Measurements from ENCODE around the gene USP21. TPM values are rescaled to one million over a fixed set of nuclear protein-coding genes. Genes with fewer than 3 reads are reported as not detected.

The USP21 gene
- total and polyA plus RNA-seq, 9 of the 15 experiments (the other 6 are each of a cell fraction or from before 2014, with no cell fraction given): 4.9 to 52.4 (median 21.6) TPM

DNA sequence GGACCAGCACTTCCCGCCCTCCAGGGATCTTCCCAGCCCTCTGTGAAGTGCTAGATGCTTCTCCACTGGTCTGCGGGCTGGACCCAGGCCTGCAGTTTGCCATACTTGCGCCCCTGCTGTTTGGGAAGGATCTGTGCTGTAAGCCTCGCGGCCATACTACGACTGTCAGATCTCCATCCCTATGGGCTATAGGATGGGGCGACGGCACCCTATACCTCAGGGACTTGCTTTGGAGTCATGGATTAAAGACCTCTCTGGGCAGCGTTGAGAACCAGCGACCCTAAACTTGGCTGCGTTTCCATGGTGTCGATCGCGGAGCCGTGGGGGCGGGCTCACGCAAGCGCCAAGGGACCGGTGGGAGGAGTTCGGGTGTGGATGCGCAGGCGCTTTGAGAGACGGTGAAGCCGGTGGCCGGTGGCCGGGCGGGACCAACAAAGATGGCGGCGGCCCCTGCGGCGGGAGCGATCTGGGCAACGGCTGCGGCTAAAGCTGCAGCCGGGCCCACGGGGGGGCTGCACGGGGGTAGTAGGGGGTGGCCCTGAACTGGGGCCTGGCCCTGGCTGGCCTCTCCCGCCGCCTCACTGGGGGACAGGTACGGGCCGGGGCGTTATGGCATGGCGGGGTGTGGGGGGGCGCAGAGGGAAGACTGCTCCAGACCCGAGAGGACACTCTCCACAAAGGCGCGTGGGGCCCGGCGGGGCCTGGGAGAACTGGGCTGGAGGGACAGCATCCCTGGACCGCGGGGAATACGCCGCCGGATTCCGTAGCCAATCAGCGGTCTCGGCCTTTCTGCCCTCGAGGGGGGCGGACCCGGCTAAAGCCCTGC lies at the start of gene USP21 (continued):
- peak in 1 of 2 experiments; percentile 3; a peak in 1 of 4 replicates for TF ChIP-seq RCOR1 (IDR thresholded peaks at IDR 0.05; ENCODE audit: borderline replicate concordance in 1 of 2, low read depth in 2 of 2, low read length in 2 of 2)
- peak in 1 of 2 experiments; percentile 63; a peak in 2 of 4 replicates for TF ChIP-seq MAZ (CRISPR knock-in tag; conservative IDR thresholded peaks at IDR 0.05 in 1 of 2, IDR thresholded peaks at IDR 0.05 in 1 of 2)
- TF ChIP-seq HNRNPLL (IDR thresholded peaks at IDR 0.05; ENCODE audit: low read depth, low read length, poor library complexity, severe bottlenecking): no peak
- no peak for TF ChIP-seq ETS2 (tag; IDR thresholded peaks at IDR 0.05; ENCODE audit: borderline replicate concordance, poor library complexity, severe bottlenecking)
- no peak for TF ChIP-seq SRF (CRISPR knock-in tag; IDR thresholded peaks at IDR 0.05)
- TF ChIP-seq NBN (IDR thresholded peaks at IDR 0.05; ENCODE audit: low read depth): no peak; the same call in 1 of the 2 replicates
- TF ChIP-seq, protein P1, sequence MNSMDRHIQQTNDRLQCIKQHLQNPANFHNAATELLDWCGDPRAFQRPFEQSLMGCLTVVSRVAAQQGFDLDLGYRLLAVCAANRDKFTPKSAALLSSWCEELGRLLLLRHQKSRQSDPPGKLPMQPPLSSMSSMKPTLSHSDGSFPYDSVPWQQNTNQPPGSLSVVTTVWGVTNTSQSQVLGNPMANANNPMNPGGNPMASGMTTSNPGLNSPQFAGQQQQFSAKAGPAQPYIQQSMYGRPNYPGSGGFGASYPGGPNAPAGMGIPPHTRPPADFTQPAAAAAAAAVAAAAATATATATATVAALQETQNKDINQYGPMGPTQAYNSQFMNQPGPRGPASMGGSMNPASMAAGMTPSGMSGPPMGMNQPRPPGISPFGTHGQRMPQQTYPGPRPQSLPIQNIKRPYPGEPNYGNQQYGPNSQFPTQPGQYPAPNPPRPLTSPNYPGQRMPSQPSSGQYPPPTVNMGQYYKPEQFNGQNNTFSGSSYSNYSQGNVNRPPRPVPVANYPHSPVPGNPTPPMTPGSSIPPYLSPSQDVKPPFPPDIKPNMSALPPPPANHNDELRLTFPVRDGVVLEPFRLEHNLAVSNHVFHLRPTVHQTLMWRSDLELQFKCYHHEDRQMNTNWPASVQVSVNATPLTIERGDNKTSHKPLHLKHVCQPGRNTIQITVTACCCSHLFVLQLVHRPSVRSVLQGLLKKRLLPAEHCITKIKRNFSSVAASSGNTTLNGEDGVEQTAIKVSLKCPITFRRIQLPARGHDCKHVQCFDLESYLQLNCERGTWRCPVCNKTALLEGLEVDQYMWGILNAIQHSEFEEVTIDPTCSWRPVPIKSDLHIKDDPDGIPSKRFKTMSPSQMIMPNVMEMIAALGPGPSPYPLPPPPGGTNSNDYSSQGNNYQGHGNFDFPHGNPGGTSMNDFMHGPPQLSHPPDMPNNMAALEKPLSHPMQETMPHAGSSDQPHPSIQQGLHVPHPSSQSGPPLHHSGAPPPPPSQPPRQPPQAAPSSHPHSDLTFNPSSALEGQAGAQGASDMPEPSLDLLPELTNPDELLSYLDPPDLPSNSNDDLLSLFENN (IDR thresholded peaks at IDR 0.05; ENCODE audit: low read depth in 2 of 2, low read length in 2 of 2): peak in 1 of 2 experiments; percentile 49; a peak in 1 of 4 replicates
- TF ChIP-seq HOXB6 (CRISPR knock-in tag; IDR thresholded peaks at IDR 0.05; ENCODE audit: borderline replicate concordance): no peak
- no peak for TF ChIP-seq NR2C2 (CRISPR knock-in tag; IDR thresholded peaks at IDR 0.05)
- TF ChIP-seq NR2C2 (tag; IDR thresholded peaks at IDR 0.05): peak; percentile 51; the same call in 1 of the 2 replicates
- TF ChIP-seq, protein P2, sequence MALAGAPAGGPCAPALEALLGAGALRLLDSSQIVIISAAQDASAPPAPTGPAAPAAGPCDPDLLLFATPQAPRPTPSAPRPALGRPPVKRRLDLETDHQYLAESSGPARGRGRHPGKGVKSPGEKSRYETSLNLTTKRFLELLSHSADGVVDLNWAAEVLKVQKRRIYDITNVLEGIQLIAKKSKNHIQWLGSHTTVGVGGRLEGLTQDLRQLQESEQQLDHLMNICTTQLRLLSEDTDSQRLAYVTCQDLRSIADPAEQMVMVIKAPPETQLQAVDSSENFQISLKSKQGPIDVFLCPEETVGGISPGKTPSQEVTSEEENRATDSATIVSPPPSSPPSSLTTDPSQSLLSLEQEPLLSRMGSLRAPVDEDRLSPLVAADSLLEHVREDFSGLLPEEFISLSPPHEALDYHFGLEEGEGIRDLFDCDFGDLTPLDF (CRISPR knock-in tag; IDR thresholded peaks at IDR 0.05): no peak; the same call in 1 of the 2 replicates
- TF ChIP-seq ZNF354B (CRISPR knock-in tag; IDR thresholded peaks at IDR 0.05): no peak
- no peak for TF ChIP-seq TSC22D4 (tag; IDR thresholded peaks at IDR 0.05)
- no peak for TF ChIP-seq XRCC5 (IDR thresholded peaks at IDR 0.05; ENCODE audit: low read depth, low read length)
- TF ChIP-seq ATF1 (CRISPR knock-in tag; IDR thresholded peaks at IDR 0.05): no peak
- peak; percentile 23; the same call in 1 of the 2 replicates for TF ChIP-seq ATF1 (tag; IDR thresholded peaks at IDR 0.05)
- TF ChIP-seq ZNF707 (CRISPR knock-in tag; conservative IDR thresholded peaks at IDR 0.05): no peak
- TF ChIP-seq ZNF644 (tag; IDR thresholded peaks at IDR 0.05; ENCODE audit: low read depth): 0 out of 2 replicates have a peak, but pooled peaks have one; percentile 49
- TF ChIP-seq CHCHD3 (CRISPR knock-in tag; IDR thresholded peaks at IDR 0.05): no peak
- TF ChIP-seq ZNF212 (CRISPR knock-in tag; IDR thresholded peaks at IDR 0.05): no peak
- TF ChIP-seq ZNF79 (CRISPR knock-in tag; IDR thresholded peaks at IDR 0.05; ENCODE audit: low read depth): no peak
